T-cell (primary cell): ENCODE results near the gene CEP192. TPM values are rescaled to one million over a fixed set of nuclear protein-coding genes. Genes with fewer than 3 reads are reported as not detected.

Experiments
- ATAC-seq, 4 experiments: fragments of 200-7000 bp in 3 of 4; fragments of 150-1000 bp in 1 of 4; cut with Tn5 transposase; replicated peaks in 1 of 4; 1 replicate in 3 of 4; 2 replicates in 1 of 4; pipeline ENCODE4 v1.10.0; 2021; ENCODE audit warnings: moderate library complexity in 3 of 4, mild to moderate bottlenecking in 2 of 4, moderate number of reproducible peaks in 1 of 4
- CTCF ChIA-PET, 2 donors: fragments of 300-600 bp; sonication (Branson Sonifier 250); formaldehyde crosslinking; loops; one replicate each; lab custom pipeline; 2022; ENCODE audit warnings: antibody characterized with exemption in 2 of 2; lab: Charles Lee
- POLR2A ChIA-PET, 2 donors: fragments of 300-600 bp; sonication (Branson Sonifier 250); formaldehyde crosslinking; loops; one replicate each; lab custom pipeline; 2022; ENCODE audit warnings: antibody characterized with exemption in 2 of 2; lab: Charles Lee
- DNase-seq, 35 experiments: peaks; one replicate each; pipeline versions ENCODE4 v3.0.0 to v3.0.0-alpha.2; 2013 to 2023
- H3K27ac ChIP-seq: one replicate; pipeline ENCODE4 v1.5.1; 2013; ENCODE audit warnings: low read length
- H3K27me3 ChIP-seq, 2 experiments: replicated peaks in 1 of 2; 1 replicate in 1 of 2; 2 replicates in 1 of 2; pipeline versions ENCODE4 v1.6.1 to v1.7.0; 2013; ENCODE audit warnings: low read length in 1 of 2, mixed read lengths in 1 of 2; ENCODE audit not compliant: control insufficient read depth in 2 of 2, insufficient read depth in 2 of 2; ENCODE audit errors: extremely low read depth in 1 of 2
- H3K36me3 ChIP-seq, 2 donors: 1 replicate in 1 of 2; 2 replicates in 1 of 2; pipeline versions ENCODE4 v1.6.1 to v1.7.0; 2013; ENCODE audit warnings: low read length in 1 of 2; ENCODE audit not compliant: control insufficient read depth in 2 of 2, insufficient read depth in 1 of 2; ENCODE audit errors: extremely low read depth in 1 of 2
- H3K4me1 ChIP-seq, 2 experiments: 1 replicate in 1 of 2; 2 replicates in 1 of 2; pipeline versions ENCODE4 v1.6.1 to v1.7.0; 2013; ENCODE audit warnings: low read length in 2 of 2, mixed read lengths in 1 of 2; ENCODE audit not compliant: insufficient read depth in 2 of 2, control insufficient read depth in 1 of 2; ENCODE audit errors: extremely low read depth in 1 of 2
- H3K4me3 ChIP-seq, 2 donors: 1 replicate in 1 of 2; 2 replicates in 1 of 2; pipeline versions ENCODE4 v1.5.1 to v1.7.0; 2013; ENCODE audit warnings: mild to moderate bottlenecking in 2 of 2, low read length in 1 of 2, moderate library complexity in 1 of 2; ENCODE audit not compliant: control insufficient read depth in 1 of 2; ENCODE audit errors: extremely low read depth in 1 of 2
- H3K9me3 ChIP-seq: 2 replicates; pipeline ENCODE4 v1.7.0; 2013
- H3K27ac Mint-ChIP-seq, 2 donors: one replicate each; pipeline ENCODE4 v1.8.0; 2020 to 2021; ENCODE audit warnings: mild to moderate bottlenecking in 2 of 2, mixed read lengths in 2 of 2
- H3K27me3 Mint-ChIP-seq, 2 donors: one replicate each; pipeline ENCODE4 v1.8.0; 2021 to 2022; ENCODE audit warnings: mixed read lengths in 2 of 2
- H3K36me3 Mint-ChIP-seq: one replicate; pipeline ENCODE4 v1.8.0; 2021; ENCODE audit warnings: mixed read lengths
- H3K4me1 Mint-ChIP-seq, 3 donors: one replicate each; pipeline ENCODE4 v1.8.0; 2020 to 2022; ENCODE audit warnings: mixed read lengths in 3 of 3, mild to moderate bottlenecking in 1 of 3
- H3K4me3 Mint-ChIP-seq, 3 donors: one replicate each; pipeline ENCODE4 v1.8.0; 2020 to 2022; ENCODE audit warnings: mild to moderate bottlenecking in 3 of 3, mixed read lengths in 3 of 3, moderate library complexity in 3 of 3
- H3K9me3 Mint-ChIP-seq, 3 donors: one replicate each; pipeline ENCODE4 v1.8.0; 2020 to 2022; ENCODE audit warnings: mixed read lengths in 3 of 3
- WGBS: methylation state at CpG from one replicate; pipeline ENCODE4 v1.1.5; 2013; ENCODE audit warnings: missing lambda C conversion rate; ENCODE audit not compliant: insufficient coverage; 5-methylcytosine and 5-hydroxymethylcytosine counted together
- total RNA-seq, 35 experiments: library from RNA in 6 of 35; stranded (reverse) in 6 of 35; fragments of 120-200 nt in 1 of 35; gene quantifications; one replicate each; pipeline versions ENCODE4 v1.2.1 to v1.2.4 and lab custom pipeline; 2013 to 2026

CEP192 gene
- total RNA-seq, 5 donors from 2014 or later (not counting 1 experiment from before 2014, with no cell fraction given), result 28.9 to 37.2 (median 32.9) TPM

GRCh38 chr18:13164406-13164805 is 173.2 kb downstream of the CEP192 start:
- Histone ChIP-seq H3K4me1 (no peaks in the 10 kb centered on the region), H3K4me3 (no peak overlapping the region), H3K36me3 (no peaks in the 10 kb centered on the region), H3K27ac (no peak overlapping the region), H3K9me3 (no peaks in the 10 kb centered on the region), H3K27me3 (peaks cover 0 to 22% of the 10 kb centered on the region in 2 experiments)
- peaks cover 0 to 7% (median 4%) of the 10 kb centered on the region in 3 donors for H3K9me3 Mint-ChIP-seq
- POLR2A ChIA-PET, result no interaction called here
- H3K27me3 Mint-ChIP-seq, result peaks cover 5 to 17% of the 10 kb centered on the region in 2 donors
- no peak overlapping the region for H3K4me3 Mint-ChIP-seq
- peaks cover 5% of the 10 kb centered on the region for H3K36me3 Mint-ChIP-seq
- no peak overlapping the region for H3K27ac Mint-ChIP-seq
- H3K4me1 Mint-ChIP-seq, result peaks cover 1 to 2% (median 1%) of the 10 kb centered on the region in 3 donors
- no peak for ATAC-seq
- no peak for DNase-seq
- WGBS, result 80% methylated on average over 9 of the region's 13 CpGs
- CTCF ChIA-PET, result no interaction called here

GRCh38 chr18:13165636-13166423 is 174.7 kb downstream of the CEP192 start:
- peaks cover 5% of the 10 kb centered on the region for H3K36me3 Mint-ChIP-seq
- no peaks in the 10 kb centered on the region for H3K4me1 ChIP-seq
- WGBS, result 96% methylated on average over 15 of the region's 16 CpGs
- peaks cover 5 to 17% of the 10 kb centered on the region in 2 donors for H3K27me3 Mint-ChIP-seq
- no peak overlapping the region for H3K4me3 Mint-ChIP-seq
- no peak overlapping the region for H3K4me3 ChIP-seq
- no peak overlapping the region for H3K27ac ChIP-seq
- no peaks in the 10 kb centered on the region for H3K9me3 ChIP-seq
- no peak for ATAC-seq
- DNase-seq, result no peak
- no peaks in the 10 kb centered on the region for H3K4me1 Mint-ChIP-seq
- H3K9me3 Mint-ChIP-seq, result peaks cover 0 to 7% (median 4%) of the 10 kb centered on the region in 3 donors
- CTCF ChIA-PET, result no interaction called here
- no peaks in the 10 kb centered on the region for H3K36me3 ChIP-seq
- POLR2A ChIA-PET, result no interaction called here
- H3K27ac Mint-ChIP-seq, result no peak overlapping the region
- H3K27me3 ChIP-seq, result peaks cover 0 to 22% of the 10 kb centered on the region in 2 experiments

- Mint-ChIP-seq H3K4me1 (peaks cover 0 to 10% (median 8%) of the 10 kb centered on the region in 3 donors), H3K36me3 (no peaks in the 10 kb centered on the region), H3K27me3 (peaks cover 0 to 1% of the 10 kb centered on the region in 2 donors), H3K27ac (peak overlapping the region in 1 of 2 donors; percentile 2), H3K4me3 (no peak overlapping the region), H3K9me3 (no peaks in the 10 kb centered on the region)
- Histone ChIP-seq H3K27me3 (peaks cover 0 to 3% of the 10 kb centered on the region in 2 experiments), H3K9me3 (no peaks in the 10 kb centered on the region), H3K4me1 (peaks cover 0 to 5% of the 10 kb centered on the region in 2 experiments), H3K27ac (no peak overlapping the region), H3K4me3 (no peak overlapping the region), H3K36me3 (no peaks in the 10 kb centered on the region)
- POLR2A ChIA-PET, result no interaction called here
- CTCF ChIA-PET, result no interaction called here
- DNase-seq (no peak), ATAC-seq (no peak)
- 59% methylated on average over 4 of the region's 14 CpGs for WGBS
Observed at GRCh38 chr18:13173578-13174145, 182.5 kb downstream of the CEP192 start.

Other genes starting within 250 kb of the CEP192 start
- gene PTPN2, start 107.1 kb upstream of the CEP192 start, total RNA-seq, result 10 to 100 TPM; 44.8 to 78.4 (median 57.2) TPM
- gene SEH1L, start 43.4 kb upstream of the CEP192 start, total RNA-seq, result 10 to 100 TPM; 28.4 to 34.9 (median 29.9) TPM
- 10 to 100 TPM; 57.6 to 80.8 (median 72.4) TPM for gene LDLRAD4, start 227.4 kb downstream of the CEP192 start, total RNA-seq